SU-DHL-6 (cell line): ENCODE results near the gene PARL.

Experiments
- CTCF ChIP-seq: fragments of 200-600 bp; sonication (generic); IDR thresholded peaks from one replicate; pipeline ENCODE4 v1.5.1; 2017; ENCODE audit warnings: antibody characterized with exemption, mild to moderate bottlenecking, low read length, moderate library complexity; ENCODE audit not compliant: insufficient read depth, poor library complexity, severe bottlenecking
- EZH2phosphoT487 ChIP-seq: fragments of 200-600 bp; sonication (generic), shearing (Covaris generic); conservative IDR thresholded peaks from 2 replicates; pipeline ENCODE4 v1.6.1; 2018; ENCODE audit warnings: mild to moderate bottlenecking, antibody characterized with exemption, low read length, moderate library complexity, mixed read lengths

GRCh38 chr3:183830187-183830586 is 54.5 kb downstream of the PARL start:
- no peak for TF ChIP-seq CTCF
- no peak for TF ChIP-seq EZH2phosphoT487
